Posterior cingulate gyrus (tissue), 11 donors: ENCODE measurements around the gene CYTIP.
A peak's percentile ranks its signal among the peaks of the same experiment; 100 is the strongest.

Experiments
- DNase-seq, 10 donors: peaks; one replicate each; pipeline versions ENCODE4 v3.0.0 to v3.0.0-alpha.2; 2020 to 2021; ENCODE audit warnings: mixed read lengths in 3 of 10
- intact Hi-C: fragments of 100-400 bp; cut with DNase I; formaldehyde crosslinking; loops from one replicate; pipeline ENCODE4 v1.15.1; 2023

Gene CYTIP

GRCh38 chr2:157443795-157444640, at the start of gene CYTIP:
Gene CYTIP (minus strand): TSS chr2:157444089. CDS start chr2:157444020, 69 bp downstream.
- no peak for DNase-seq
- intact Hi-C loops: no loop called here

GRCh38 chr2:157492189-157492773, 48.4 kb upstream of the CYTIP start:
- peak; percentile 31 to 95 (median 72) for DNase-seq
- intact Hi-C loops: loop anchor here (5.0 to 10.0 kb wide), 3 partner anchors 157 to 520 kb away; no protein-coding TSS in a partner anchor

GRCh38 chr2:157489983-157490382, 46.1 kb upstream of the CYTIP start:
- intact Hi-C loops: loop anchor here (5.0 to 10.0 kb wide), 3 partner anchors 155 to 522 kb away; no protein-coding TSS in a partner anchor
- no peak for DNase-seq

GRCh38 chr2:157488877-157489276, 45.0 kb upstream of the CYTIP start:
- intact Hi-C loops: no loop called here
- DNase-seq: no peak

- intact Hi-C loops: no loop called here
- no peak for DNase-seq
Observed at GRCh38 chr2:157487747-157488146, 43.9 kb upstream of the CYTIP start.

GRCh38 chr2:157487271-157487610, 43.4 kb upstream of the CYTIP start:
- DNase-seq: no peak
- intact Hi-C loops: no loop called here

- DNase-seq: no peak
- intact Hi-C loops: no loop called here
Observed at GRCh38 chr2:157486596-157487270, 42.8 kb upstream of the CYTIP start.

- peak in 8 of 10 donors; percentile 18 to 90 (median 48) for DNase-seq
- intact Hi-C loops: no loop called here
Observed at GRCh38 chr2:157480182-157480961, 36.5 kb upstream of the CYTIP start.

GRCh38 chr2:157479081-157480027, 35.5 kb upstream of the CYTIP start:
- DNase-seq: no peak
- intact Hi-C loops: no loop called here

- intact Hi-C loops: no loop called here
Observed at GRCh38 chr2:157477919-157478318, 34.0 kb upstream of the CYTIP start.

GRCh38 chr2:157476953-157477709, 33.2 kb upstream of the CYTIP start:
- DNase-seq: no peak
- intact Hi-C loops: no loop called here

More at GRCh38 chr2:157477919-157478318, 34.0 kb upstream of the CYTIP start:
- no peak for DNase-seq

GRCh38 chr2:157475722-157476390, 32.0 kb upstream of the CYTIP start:
- DNase-seq: no peak
- intact Hi-C loops: no loop called here

GRCh38 chr2:157473581-157473980, 29.7 kb upstream of the CYTIP start:
- intact Hi-C loops: no loop called here

GRCh38 chr2:157471078-157471477, 27.2 kb upstream of the CYTIP start:
- intact Hi-C loops: no loop called here
- no peak for DNase-seq

More at GRCh38 chr2:157473581-157473980, 29.7 kb upstream of the CYTIP start:
- DNase-seq: no peak

- intact Hi-C loops: no loop called here
- DNase-seq: no peak
Observed at GRCh38 chr2:157470321-157470720, 26.4 kb upstream of the CYTIP start.

- intact Hi-C loops: no loop called here
- DNase-seq: no peak
Observed at GRCh38 chr2:157469726-157470125, 25.8 kb upstream of the CYTIP start.

GRCh38 chr2:157468931-157469708, 25.2 kb upstream of the CYTIP start:
- intact Hi-C loops: no loop called here
- no peak for DNase-seq
